GM12864 (cell line): ENCODE data around the gene ZPR1.
"Not testable (repeated sequence)": the region's sequence is repeated elsewhere in the genome, so short reads cannot be mapped to it uniquely, and the experiment has no call there.

Source experiments
- DNase-seq: peaks from one replicate; pipeline ENCODE4 v3.0.0-alpha.2; 2011; ENCODE audit warnings: low read depth
- H3K4me3 ChIP-seq: 2 replicates; pipeline ENCODE4 v1.5.1; 2011; ENCODE audit warnings: mild to moderate bottlenecking, low read depth, low read length, control low read depth
- CTCF ChIP-seq: IDR thresholded peaks from 2 replicates; pipeline ENCODE4 v1.5.1; 2011; ENCODE audit warnings: low read depth, mild to moderate bottlenecking, moderate library complexity, low read length, control low read depth, inconsistent platforms; ENCODE audit errors: missing control alignments

Gene ZPR1

GRCh38 chr11:116773203-116774097 is 14.4 kb downstream of the ZPR1 start:
- no peak for TF ChIP-seq CTCF
- peak overlapping the region; percentile 82 for H3K4me3 ChIP-seq
- DNase-seq: no peak

GRCh38 chr11:116772443-116773202 is 15.2 kb downstream of the ZPR1 start, which contains the start of gene BUD13:
BUD13 (minus strand) TSS chr11:116772987; CDS start chr11:116772964, 23 bp downstream.
- DNase-seq: peak; percentile 72
- peak within 1 kb of the TSS; percentile 82 for H3K4me3 ChIP-seq
- TF ChIP-seq CTCF: no peak

- H3K4me3 ChIP-seq: peak overlapping the region; percentile 82
- no peak for TF ChIP-seq CTCF
- no peak for DNase-seq
These were observed 15.9 kb downstream of the ZPR1 start for GRCh38 chr11:116771935-116772334.

GRCh38 chr11:116762132-116762531 is 25.7 kb downstream of the ZPR1 start:
- TF ChIP-seq CTCF: no peak
- H3K4me3 ChIP-seq: no peak overlapping the region
- DNase-seq: no peak

- not testable (repeated sequence) for DNase-seq, H3K4me3 ChIP-seq
These were observed 31.8 kb downstream of the ZPR1 start for GRCh38 chr11:116756044-116756443.

- no peak for TF ChIP-seq CTCF
- no peak overlapping the region for H3K4me3 ChIP-seq
- DNase-seq: no peak
These were observed 37.6 kb downstream of the ZPR1 start for GRCh38 chr11:116750070-116750718.

GRCh38 chr11:116742104-116742503 is 45.7 kb downstream of the ZPR1 start:
- H3K4me3 ChIP-seq: no peak overlapping the region
- DNase-seq: no peak
- no peak for TF ChIP-seq CTCF
